Measurements from ENCODE around the gene LMAN2. TPM values are rescaled to one million over a fixed set of nuclear protein-coding genes. Genes with fewer than 3 reads are reported as not detected.

The LMAN2 gene
- total and polyA plus RNA-seq, 8 donors: 101 to 155 (median 108) TPM

- H3K27ac ChIP-seq: peak overlapping the region in 1 of 2 donors; percentile 16
- intact Hi-C loops (cut with DNase I): no loop called here
These were observed 3.2 kb upstream of the LMAN2 start for GRCh38 chr5:177354711-177355110.

GRCh38 chr5:177354256-177354655, 2.8 kb upstream of the LMAN2 start:
- TF ChIP-seq CTCF (IDR thresholded peaks at IDR 0.05): no peak
- peaks cover 20 to 64% of the 10 kb centered on the region in 2 donors for H3K4me1 ChIP-seq
- peaks cover 0 to 8% of the 10 kb centered on the region in 2 donors for H3K36me3 ChIP-seq
- H3K27me3 ChIP-seq: no peaks in the 10 kb centered on the region
- DNase-seq (no peak), ATAC-seq (no peak)
- intact Hi-C loops (cut with DNase I): no loop called here
- no peak overlapping the region for H3K27ac ChIP-seq
- H3K9me3 ChIP-seq: no peaks in the 10 kb centered on the region
- H3K4me3 ChIP-seq: no peak overlapping the region

More at GRCh38 chr5:177354711-177355110, 3.2 kb upstream of the LMAN2 start:
- H3K4me3 ChIP-seq: no peak overlapping the region
- peaks cover 0 to 4% of the 10 kb centered on the region in 2 donors for H3K36me3 ChIP-seq
- peak in 1 of 4 donors; percentile 11 for DNase-seq
- no peaks in the 10 kb centered on the region for H3K9me3 ChIP-seq
- no peak for ATAC-seq
- no peak for TF ChIP-seq CTCF (IDR thresholded peaks at IDR 0.05)
- H3K4me1 ChIP-seq: peaks cover 20 to 64% of the 10 kb centered on the region in 2 donors
- no peaks in the 10 kb centered on the region for H3K27me3 ChIP-seq

GRCh38 chr5:177353093-177353492, 1.6 kb upstream of the LMAN2 start:
- intact Hi-C loops (cut with DNase I): no loop called here

GRCh38 chr5:177350776-177351391, 584 bp downstream of the LMAN2 start:
- Histone ChIP-seq H3K27me3 (no peaks in the 10 kb centered on the region), H3K9me3 (no peaks in the 10 kb centered on the region), H3K27ac (peak overlapping the region; percentile 88 to 97), H3K4me1 (peaks cover 16 to 68% of the 10 kb centered on the region in 2 donors), H3K36me3 (peaks cover 0 to 39% of the 10 kb centered on the region in 2 donors), H3K4me3 (peak overlapping the region; percentile 90 to 91)
- no peak for TF ChIP-seq CTCF (IDR thresholded peaks at IDR 0.05)
- no peak for DNase-seq
- ATAC-seq: no peak
- intact Hi-C loops (cut with DNase I): no loop called here

More at GRCh38 chr5:177353093-177353492, 1.6 kb upstream of the LMAN2 start:
- Histone ChIP-seq H3K4me3 (no peak overlapping the region), H3K9me3 (no peaks in the 10 kb centered on the region), H3K27me3 (no peaks in the 10 kb centered on the region), H3K4me1 (peaks cover 20 to 65% of the 10 kb centered on the region in 2 donors), H3K36me3 (peaks cover 0 to 17% of the 10 kb centered on the region in 2 donors), H3K27ac (peak overlapping the region in 1 of 2 donors; percentile 18)
- DNase-seq (peak in 1 of 4 donors; percentile 16), ATAC-seq (no peak)
- TF ChIP-seq CTCF (IDR thresholded peaks at IDR 0.05): no peak

GRCh38 chr5:177349762-177350161, 1.7 kb downstream of the LMAN2 start:
- intact Hi-C loops (cut with DNase I): no loop called here
- DNase-seq: peak in 1 of 4 donors; percentile 28

More at GRCh38 chr5:177349762-177350161, 1.7 kb downstream of the LMAN2 start:
- H3K9me3 ChIP-seq: no peaks in the 10 kb centered on the region
- H3K27me3 ChIP-seq: no peaks in the 10 kb centered on the region
- H3K27ac ChIP-seq: no peak overlapping the region
- ATAC-seq: no peak
- peak overlapping the region in 1 of 2 donors; percentile 91 for H3K4me3 ChIP-seq
- peaks cover 16 to 64% of the 10 kb centered on the region in 2 donors for H3K4me1 ChIP-seq
- peaks cover 0 to 48% of the 10 kb centered on the region in 2 donors for H3K36me3 ChIP-seq
- TF ChIP-seq CTCF (IDR thresholded peaks at IDR 0.05): no peak
